H1 (cell line): ENCODE measurements around the gene PLPP2. TPM values are rescaled to one million over a fixed set of nuclear protein-coding genes. Genes with fewer than 3 reads are reported as not detected.

ENCODE experiments used
- CTCF ChIA-PET: fragments of 300-600 bp; sonication (Branson Sonifier 250); formaldehyde crosslinking; loops from one replicate; lab custom pipeline; 2021; ENCODE audit not compliant: partially characterized antibody; lab: Charles Lee
- POLR2A ChIA-PET: fragments of 300-600 bp; sonication (Branson Sonifier 250); formaldehyde crosslinking; loops from one replicate; lab custom pipeline; 2021; ENCODE audit warnings: inconsistent platforms; ENCODE audit not compliant: partially characterized antibody; lab: Charles Lee
- DNase-seq, 2 experiments: peaks; one replicate each; pipeline versions ENCODE4 v3.0.0 to v3.0.0-alpha.2; 2010 to 2022; ENCODE audit warnings: low spot score in 2 of 2, low read depth in 1 of 2, mixed read lengths in 1 of 2
- FAIRE-seq: peaks from 2 replicates; lab custom pipeline; 2011; peaks lifted over from hg19 to GRCh38; lab: Jason Lieb, UNC
- H2AFZ ChIP-seq: 2 replicates; pipeline ENCODE4 v1.8.1; 2012; ENCODE audit warnings: low read length, inconsistent platforms
- H2AK5ac ChIP-seq: 2 replicates; pipeline ENCODE4 v1.6.1; 2013; ENCODE audit warnings: low read depth, low read length
- H2BK120ac ChIP-seq: replicated peaks from 2 replicates; pipeline ENCODE3; 2013; ENCODE audit warnings: low read depth, low read length, inconsistent platforms
- H2BK12ac ChIP-seq: 2 replicates; pipeline ENCODE4 v1.6.1; 2013; ENCODE audit warnings: low read depth, low read length
- H2BK15ac ChIP-seq: 2 replicates; pipeline ENCODE4 v1.6.1; 2013; ENCODE audit warnings: low read length
- H2BK20ac ChIP-seq: 2 replicates; pipeline ENCODE4 v1.6.1; 2013; ENCODE audit warnings: low read length
- H2BK5ac ChIP-seq: 2 replicates; pipeline ENCODE4 v1.6.1; 2013; ENCODE audit warnings: low read depth, low read length
- H3K14ac ChIP-seq: 2 replicates; pipeline ENCODE4 v1.6.1; 2013; ENCODE audit warnings: inconsistent platforms; ENCODE audit not compliant: insufficient read length
- H3K18ac ChIP-seq: 2 replicates; pipeline ENCODE4 v1.6.1; 2013; ENCODE audit warnings: low read length; ENCODE audit errors: extremely low read depth
- H3K23ac ChIP-seq: 2 replicates; pipeline ENCODE4 v1.6.1; 2013; ENCODE audit warnings: inconsistent platforms; ENCODE audit not compliant: insufficient read length
- H3K23me2 ChIP-seq: 2 replicates; pipeline ENCODE4 v1.6.1; 2013; ENCODE audit warnings: low read depth, low read length
- H3K27ac ChIP-seq: 2 replicates; pipeline ENCODE4 v1.6.1; 2011; ENCODE audit warnings: low read depth, low read length, inconsistent platforms
- H3K27me3 ChIP-seq, 4 experiments: replicated peaks in 1 of 4; 1 replicate in 1 of 4; 2 replicates in 3 of 4; pipeline versions ENCODE4 v1.6.1 to v1.8.1; 2011 to 2013; ENCODE audit warnings: low read length in 3 of 4, mild to moderate bottlenecking in 3 of 4, inconsistent platforms in 2 of 4, mixed read lengths in 2 of 4, moderate library complexity in 1 of 4; ENCODE audit not compliant: control insufficient read depth in 3 of 4, insufficient read depth in 3 of 4; ENCODE audit errors: extremely low read depth in 1 of 4
- H3K36me3 ChIP-seq, 4 experiments: 2 replicates each; pipeline versions ENCODE4 v1.6.1 to v1.8.1; 2011 to 2013; ENCODE audit warnings: mild to moderate bottlenecking in 4 of 4, low read length in 3 of 4, moderate library complexity in 2 of 4, control low read depth in 1 of 4, inconsistent platforms in 1 of 4; ENCODE audit not compliant: insufficient read depth in 4 of 4, control insufficient read depth in 2 of 4
- H3K4ac ChIP-seq: replicated peaks from 2 replicates; pipeline ENCODE3; 2013; ENCODE audit warnings: low read length, low read depth, mixed read lengths, inconsistent platforms; ENCODE audit not compliant: insufficient read length
- H3K4me1 ChIP-seq, 4 experiments: replicated peaks in 1 of 4; 1 replicate in 1 of 4; 2 replicates in 3 of 4; pipeline versions ENCODE4 v1.6.1 to v1.8.1; 2011 to 2013; ENCODE audit warnings: low read length in 3 of 4, inconsistent platforms in 2 of 4, mixed read lengths in 1 of 4; ENCODE audit not compliant: insufficient read depth in 4 of 4, control insufficient read depth in 3 of 4
- H3K4me2 ChIP-seq, 2 experiments: 2 replicates each; pipeline versions ENCODE4 v1.6.1 to v1.8.1; 2011 to 2013; ENCODE audit warnings: low read depth in 2 of 2, low read length in 2 of 2, control low read depth in 1 of 2, inconsistent platforms in 1 of 2, mild to moderate bottlenecking in 1 of 2; ENCODE audit not compliant: insufficient read depth in 1 of 2
- H3K4me3 ChIP-seq, 4 experiments: fragments of 200-600, 300-600 bp in 1 of 4; sonication (generic), shearing (Covaris generic), sonication (Bioruptor Twin) in 1 of 4; 2 replicates each; pipeline versions ENCODE4 v1.5.1 to v1.8.1; 2011 to 2016; ENCODE audit warnings: low read length in 4 of 4, low read depth in 3 of 4, control low read depth in 2 of 4, inconsistent platforms in 2 of 4, mild to moderate bottlenecking in 2 of 4, mixed read lengths in 1 of 4, moderate library complexity in 1 of 4; ENCODE audit not compliant: insufficient read depth in 2 of 4; ENCODE audit errors: extremely low read depth in 1 of 4
- H3K56ac ChIP-seq: replicated peaks from 2 replicates; pipeline ENCODE3; 2013; ENCODE audit warnings: low read depth, mild to moderate bottlenecking, mixed read lengths, low read length, inconsistent platforms; ENCODE audit not compliant: insufficient read length
- H3K79me1 ChIP-seq: 2 replicates; pipeline ENCODE4 v1.6.1; 2013; ENCODE audit warnings: low read depth, low read length, control low read depth
- H3K79me2 ChIP-seq, 2 experiments: 2 replicates each; pipeline versions ENCODE4 v1.6.1 to v1.8.1; 2012 to 2013; ENCODE audit warnings: low read length in 2 of 2, mild to moderate bottlenecking in 2 of 2, inconsistent platforms in 1 of 2; ENCODE audit not compliant: insufficient read depth in 2 of 2, control insufficient read depth in 1 of 2
- H3K9ac ChIP-seq, 4 experiments: replicated peaks in 1 of 4; 1 replicate in 1 of 4; 2 replicates in 3 of 4; pipeline versions ENCODE4 v1.6.1 to v1.8.1; 2011 to 2013; ENCODE audit warnings: low read depth in 3 of 4, low read length in 3 of 4, control low read depth in 2 of 4, mild to moderate bottlenecking in 2 of 4, moderate library complexity in 2 of 4, inconsistent platforms in 1 of 4; ENCODE audit errors: extremely low read depth in 1 of 4
- H3K9me3 ChIP-seq, 2 experiments: 2 replicates each; pipeline versions ENCODE4 v1.6.1 to v1.8.1; 2012 to 2013; ENCODE audit warnings: mild to moderate bottlenecking in 2 of 2, moderate library complexity in 2 of 2, control low read depth in 1 of 2, inconsistent platforms in 1 of 2, low read depth in 1 of 2, low read length in 1 of 2, mixed read lengths in 1 of 2; ENCODE audit not compliant: insufficient read depth in 2 of 2
- H4K20me1 ChIP-seq, 2 experiments: replicated peaks in 1 of 2; 2 replicates each; pipeline versions ENCODE3 to v1.8.1; 2011 to 2013; ENCODE audit warnings: inconsistent platforms in 2 of 2, low read length in 2 of 2, mild to moderate bottlenecking in 1 of 2; ENCODE audit not compliant: insufficient read depth in 2 of 2, control insufficient read depth in 1 of 2
- H4K5ac ChIP-seq: 2 replicates; pipeline ENCODE4 v1.6.1; 2013; ENCODE audit warnings: low read length, low read depth, mixed read lengths, inconsistent platforms; ENCODE audit not compliant: insufficient read length
- H4K8ac ChIP-seq: 2 replicates; pipeline ENCODE4 v1.8.0; 2013; ENCODE audit warnings: mild to moderate bottlenecking, moderate library complexity, low read length, inconsistent platforms; ENCODE audit not compliant: insufficient read depth; ENCODE audit errors: extremely low read depth
- H4K91ac ChIP-seq: replicated peaks from 2 replicates; pipeline ENCODE3; 2013; ENCODE audit warnings: low read length, mixed read lengths, inconsistent platforms; ENCODE audit not compliant: insufficient read length
- BACH1 ChIP-seq: IDR thresholded peaks from 2 replicates; pipeline ENCODE4 v1.6.1; 2012; ENCODE audit warnings: low read length, improper control_type of control experiment
- CTBP2 ChIP-seq: IDR thresholded peaks from 2 replicates; pipeline ENCODE4 v1.7.0; 2011; ENCODE audit warnings: borderline replicate concordance, mild to moderate bottlenecking, moderate library complexity, mixed read lengths, low read length; ENCODE audit not compliant: insufficient read depth, insufficient read length
- HDAC2 ChIP-seq, 2 experiments: fragments of 300-600 bp in 1 of 2; sonication (generic) in 1 of 2; IDR thresholded peaks; 2 replicates each; pipeline ENCODE4 v1.6.1; 2011 to 2012; ENCODE audit warnings: low read depth in 2 of 2, low read length in 2 of 2, mild to moderate bottlenecking in 2 of 2, moderate library complexity in 2 of 2, borderline replicate concordance in 1 of 2, inconsistent platforms in 1 of 2
- JUND ChIP-seq: IDR thresholded peaks from 2 replicates; pipeline ENCODE4 v1.6.1; 2011; ENCODE audit warnings: mild to moderate bottlenecking, improper control_type of control experiment, low read length
- MAFK ChIP-seq: IDR thresholded peaks from 2 replicates; pipeline ENCODE4 v1.6.1; 2012; ENCODE audit warnings: low read depth, mild to moderate bottlenecking, improper control_type of control experiment, low read length
- POLR2A ChIP-seq, 2 experiments: IDR thresholded peaks; 1 replicate in 1 of 2; 2 replicates in 1 of 2; pipeline ENCODE4 v1.6.1; 2011; ENCODE audit warnings: low read depth in 2 of 2, low read length in 2 of 2, mild to moderate bottlenecking in 2 of 2; ENCODE audit errors: control extremely low read depth in 1 of 2
- POLR2AphosphoS5 ChIP-seq: IDR thresholded peaks from 2 replicates; pipeline ENCODE4 v1.6.1; 2011; ENCODE audit warnings: low read depth, low read length
- RXRA ChIP-seq: IDR thresholded peaks from 2 replicates; pipeline ENCODE4 v1.6.1; 2011; ENCODE audit warnings: low read depth, mild to moderate bottlenecking, low read length, moderate library complexity; ENCODE audit not compliant: insufficient read depth
- TAF1 ChIP-seq: IDR thresholded peaks from 2 replicates; pipeline ENCODE4 v1.6.1; 2011; ENCODE audit warnings: mild to moderate bottlenecking, low read depth, low read length
- WGBS, 2 experiments: shearing (Covaris generic) in 1 of 2; methylation state at CpG; one replicate each; pipeline versions ENCODE4 v1.1.6 to v1.1.7; 2013 to 2015; ENCODE audit warnings: low lambda C conversion rate in 2 of 2, mixed read lengths in 2 of 2, inconsistent platforms in 1 of 2, low coverage in 1 of 2, missing lambda C conversion rate in 1 of 2; ENCODE audit not compliant: insufficient replicate concordance in 2 of 2, insufficient coverage in 1 of 2, insufficient read length in 1 of 2; ENCODE audit errors: extremely low coverage in 1 of 2, missing lambda C conversion rate in 1 of 2; 5-methylcytosine and 5-hydroxymethylcytosine counted together
- polyA plus RNA-seq, 7 experiments: library from polyadenylated mRNA; depleted of rRNA in 3 of 7; stranded (reverse) in 5 of 7; unstranded in 2 of 7; fragments of >200 nt in 5 of 7; fragments of 200-250 nt in 2 of 7; gene quantifications; 1 replicate in 5 of 7; 2 replicates in 1 of 7; 4 replicates in 1 of 7; pipeline versions ENCODE4 v1.2.1 to v1.2.3, GENCODE V29; 2011 to 2013; ENCODE audit warnings: missing spikeins in 2 of 7, mixed read lengths in 2 of 7
- total RNA-seq: library from RNA; stranded (reverse); fragmentation: NEBNext Ultra II Directional; extraction: Animal tissue kit (Norgen Biotek cat#: 25700); gene quantifications from 2 replicates; pipeline ENCODE4 v1.2.1, GENCODE V29; 2021

PLPP2 gene
- total and polyA plus RNA-seq, 2 of the 8 experiments (the other 6 are each of a cell fraction or from before 2014, with no cell fraction given) = 101 to 195 TPM

DNA sequence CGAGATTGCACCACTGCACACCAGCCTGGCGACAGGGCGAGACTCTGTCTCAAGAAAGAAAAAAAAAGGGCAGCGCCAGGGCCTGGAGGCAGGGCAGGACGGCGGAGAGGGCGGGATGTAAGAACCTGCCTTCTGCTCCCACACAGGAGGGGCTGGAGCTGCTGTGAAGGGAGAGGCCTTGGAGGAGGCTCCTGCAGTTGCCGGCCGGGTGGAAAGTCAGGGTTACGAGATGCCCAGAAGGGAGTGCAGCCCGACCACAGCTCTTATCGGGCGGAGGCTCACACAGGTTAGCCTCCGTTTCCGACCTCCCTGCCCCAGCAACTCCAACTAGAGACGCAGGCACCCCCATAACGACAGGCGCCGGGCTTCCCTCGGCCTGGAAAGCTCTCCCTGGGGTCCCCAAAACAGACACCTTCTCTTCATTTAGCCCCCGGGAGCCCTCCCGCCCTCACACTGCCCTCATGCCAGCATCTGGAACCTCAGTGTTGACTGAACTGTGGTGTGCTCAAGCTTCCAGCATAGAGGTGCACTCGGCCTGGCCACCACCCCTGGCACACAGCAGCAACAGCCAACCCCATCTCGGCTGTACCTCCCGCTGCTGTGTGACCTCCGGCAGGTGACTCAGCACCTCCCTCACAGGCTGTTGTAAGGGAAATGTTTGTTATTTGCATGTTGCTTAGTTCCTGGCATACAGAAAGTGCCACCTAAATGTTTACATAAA lies 1.4 kb downstream of the PLPP2 start:
- POLR2A ChIA-PET = interaction anchor here (0.6 to 5.7 kb wide), 10 partner anchors 13 to 1985 kb away, joined by 3 to 88 read pairs (median 3); no protein-coding TSS in a partner anchor
- peaks cover 0 to 12% (median 2%) of the 10 kb centered on the region in 4 experiments; a peak in 4 of 8 replicates for H3K36me3 ChIP-seq
- peak overlapping the region; percentile 89 for H2BK5ac ChIP-seq
- H4K8ac ChIP-seq = peak overlapping the region; percentile 96; the same call in 1 of the 2 replicates
- H2BK20ac ChIP-seq = peak overlapping the region; percentile 34; the same call in 1 of the 2 replicates
- H3K4me2 ChIP-seq = peak overlapping the region; percentile 49 to 60
- WGBS, 2 experiments = 10% methylated on average over 20 of the region's 26 CpGs; no CpG with 5 or more reads in 1 of the 2 experiments
- H3K14ac ChIP-seq = no peak overlapping the region
- peak overlapping the region; percentile 58 for H2BK120ac ChIP-seq
- H4K5ac ChIP-seq = peak overlapping the region; percentile 89
- H2BK12ac ChIP-seq = peak overlapping the region; percentile 32
- peaks cover 0 to 15% (median 8%) of the 10 kb centered on the region in 4 experiments; a peak in 3 of 7 replicates for H3K27me3 ChIP-seq
- H4K91ac ChIP-seq = peak overlapping the region; percentile 97
- peak overlapping the region in 3 of 4 experiments; percentile 43 to 83 (median 76); a peak in 5 of 7 replicates for H3K9ac ChIP-seq
- peak overlapping the region; percentile 30; the same call in 1 of the 2 replicates for H2AK5ac ChIP-seq
- H2BK15ac ChIP-seq = no peak overlapping the region
- no peaks in the 10 kb centered on the region for H4K20me1 ChIP-seq
- CTCF ChIA-PET = interaction anchor here (0.6 to 1.0 kb wide), 4 partner anchors 9 to 208 kb away, joined by 3 to 7 read pairs (median 4); no protein-coding TSS in a partner anchor
- H3K18ac ChIP-seq = peak overlapping the region; percentile 73
- H3K56ac ChIP-seq = peak overlapping the region; percentile 91
- H3K4me1 ChIP-seq = peaks cover 7 to 28% (median 24%) of the 10 kb centered on the region in 4 experiments
- FAIRE-seq (peak; percentile 93), DNase-seq (peak; percentile 71 to 76)
- H2AFZ ChIP-seq = no peak overlapping the region
- peak overlapping the region; percentile 58 for H3K4ac ChIP-seq
- peak overlapping the region; percentile 91 for H3K27ac ChIP-seq
- H3K9me3 ChIP-seq = peaks cover 0 to 13% of the 10 kb centered on the region in 2 experiments; a peak in 1 of 4 replicates
- peaks cover 2% of the 10 kb centered on the region; the same call in 1 of the 2 replicates for H3K23me2 ChIP-seq
- peaks cover 3% of the 10 kb centered on the region; the same call in 1 of the 2 replicates for H3K79me1 ChIP-seq
- no peak overlapping the region for H3K23ac ChIP-seq
- peaks cover 0 to 23% of the 10 kb centered on the region in 2 experiments; a peak in 3 of 4 replicates for H3K79me2 ChIP-seq
- peak overlapping the region; percentile 36 to 70 (median 55) for H3K4me3 ChIP-seq
- 0 out of 4 replicates have a peak, but pooled peaks of 1 of the 2 experiments have one; percentile 3 for TF ChIP-seq HDAC2 (IDR thresholded peaks at IDR 0.05; ENCODE audit: borderline replicate concordance in 1 of 2, low read depth in 2 of 2, low read length in 2 of 2)
- TF ChIP-seq BACH1 = peak; percentile 87
- no peak for TF ChIP-seq CTBP2
- TF ChIP-seq POLR2A (IDR thresholded peaks at IDR 0.05; ENCODE audit: control extremely low read depth in 1 of 2, low read depth in 2 of 2, low read length in 2 of 2) = peak in 1 of 2 experiments; percentile 73; a peak in 2 of 3 replicates
- 0 out of 2 replicates have a peak, but pooled peaks have one; percentile 56 for TF ChIP-seq RXRA
- peak; percentile 82 for TF ChIP-seq MAFK
- peak; percentile 79 for TF ChIP-seq POLR2AphosphoS5
- peak; percentile 81 for TF ChIP-seq JUND
- peak; percentile 66; the same call in 1 of the 2 replicates for TF ChIP-seq TAF1
